HepG2 (cell line): ENCODE results near the gene RAMP1. TPM values are rescaled to one million over a fixed set of nuclear protein-coding genes. Genes with fewer than 3 reads are reported as not detected.

Source experiments
- ATAC-seq: fragments of 200-7000 bp; cut with Tn5 transposase; 3 replicates; pipeline ENCODE4 v1.9.1; 2020; ENCODE audit warnings: mild to moderate bottlenecking, moderate library complexity
- BruUV-seq: library from RNA; stranded (reverse); fragments of 400-500 nt; replicated peaks from 2 replicates; lab custom pipeline; 2021; lab: Mats Ljungman, UMichigan
- CTCF ChIA-PET: fragments of 300-600 bp; formaldehyde crosslinking; extraction: SDS; loops from one replicate; lab custom pipeline; 2021; ENCODE audit warnings: low total read pairs, inconsistent platforms, low intra/inter-chr PET ratio; lab: Yijun Ruan, JAX
- POLR2A ChIA-PET: fragments of 350-600 bp; sonication (Branson Sonifier 250); formaldehyde crosslinking; loops from one replicate; lab custom pipeline; 2020; ENCODE audit warnings: antibody characterized with exemption, inconsistent platforms; lab: Yijun Ruan, JAX
- DNase-seq: peaks from one replicate; pipeline ENCODE4 v3.0.0-alpha.2; 2015; ENCODE audit warnings: low spot score
- FAIRE-seq: peaks from 3 replicates; lab custom pipeline; 2011; peaks lifted over from hg19 to GRCh38; lab: Jason Lieb, UNC
- H2AFZ ChIP-seq: one replicate; pipeline ENCODE4 v1.6.1; 2011; ENCODE audit warnings: low read length, inconsistent platforms
- H3K27ac ChIP-seq: fragments of 300-600 bp; 3 replicates; pipeline ENCODE4 v1.8.0; 2011; ENCODE audit warnings: mixed run types, mild to moderate bottlenecking, mixed read lengths, low read length, inconsistent platforms; ENCODE audit not compliant: insufficient read depth; ENCODE audit errors: extremely low read length
- H3K27me3 ChIP-seq, 2 experiments: fragments of 200-600 bp in 1 of 2; 2 replicates in 1 of 2; 3 replicates in 1 of 2; pipeline versions ENCODE4 v1.6.0 to v1.8.0; 2011; ENCODE audit warnings: low read length in 2 of 2, mild to moderate bottlenecking in 2 of 2, moderate library complexity in 2 of 2, inconsistent platforms in 1 of 2; ENCODE audit not compliant: insufficient read depth in 2 of 2, control insufficient read depth in 1 of 2
- H3K36me3 ChIP-seq, 2 experiments: fragments of 200-600 bp in 1 of 2; replicated peaks in 1 of 2; 2 replicates in 1 of 2; 3 replicates in 1 of 2; pipeline versions ENCODE4 v1.5.1 to v1.8.0; 2011; ENCODE audit warnings: low read length in 2 of 2, inconsistent platforms in 1 of 2; ENCODE audit not compliant: insufficient read depth in 2 of 2, control insufficient read depth in 1 of 2
- H3K4me1 ChIP-seq: 2 replicates; pipeline ENCODE4 v1.5.1; 2012; ENCODE audit warnings: low read length, inconsistent platforms; ENCODE audit not compliant: insufficient read depth
- H3K4me2 ChIP-seq: 2 replicates; pipeline ENCODE4 v1.6.0; 2011; ENCODE audit warnings: low read depth, low read length, inconsistent platforms
- H3K4me3 ChIP-seq, 3 experiments: fragments of 200-600 bp in 1 of 3; sonication (generic), shearing (Covaris generic) in 1 of 3; replicated peaks in 1 of 3; 2 replicates each; pipeline ENCODE4 v1.5.1; 2011 to 2016; ENCODE audit warnings: low read length in 3 of 3, inconsistent platforms in 2 of 3, low read depth in 2 of 3, mild to moderate bottlenecking in 2 of 3, control low read depth in 1 of 3, mixed read lengths in 1 of 3; ENCODE audit not compliant: insufficient read depth in 1 of 3
- H3K79me2 ChIP-seq: one replicate; pipeline ENCODE4 v1.6.1; 2011; ENCODE audit warnings: low read length, inconsistent platforms; ENCODE audit not compliant: insufficient read depth
- H3K9ac ChIP-seq: 2 replicates; pipeline ENCODE4 v1.6.0; 2011; ENCODE audit warnings: mild to moderate bottlenecking, low read depth, low read length, inconsistent platforms; ENCODE audit not compliant: insufficient read depth
- H3K9me3 ChIP-seq: 2 replicates; pipeline ENCODE4 v1.5.1; 2012; ENCODE audit warnings: mild to moderate bottlenecking, low read length
- H4K20me1 ChIP-seq: 2 replicates; pipeline ENCODE4 v1.6.0; 2011; ENCODE audit warnings: inconsistent platforms, mild to moderate bottlenecking, low read length, moderate library complexity; ENCODE audit not compliant: insufficient read depth
- FOXC1 ChIP-seq: sonication (generic); formaldehyde crosslinking; IDR thresholded peaks from 2 replicates; pipeline ENCODE4 v1.8.0; 2022; ENCODE audit warnings: mild to moderate bottlenecking, missing genetic modification reagents, borderline replicate concordance
- FOXK2 ChIP-seq: fragments of 450-650 bp; IDR thresholded peaks from 2 replicates; pipeline ENCODE4 v1.6.1; 2016
- GATAD2A ChIP-seq: IDR thresholded peaks from 2 replicates; pipeline ENCODE4 v1.6.1; 2016
- ISX ChIP-seq: sonication (generic); formaldehyde crosslinking; conservative IDR thresholded peaks from 2 replicates; pipeline ENCODE4 v1.5.0; 2020; ENCODE audit warnings: missing genetic modification reagents
- NCOA2 ChIP-seq: sonication (generic); formaldehyde crosslinking; IDR thresholded peaks from 2 replicates; pipeline ENCODE4 v1.8.0; 2022; ENCODE audit warnings: inconsistent platforms
- NFE2L1 ChIP-seq: sonication (generic); formaldehyde crosslinking; IDR thresholded peaks from 2 replicates; pipeline ENCODE4 v1.4.0; 2020; ENCODE audit warnings: missing genetic modification reagents, mild to moderate bottlenecking, borderline replicate concordance
- RFX5 ChIP-seq: IDR thresholded peaks from 2 replicates; pipeline ENCODE4 v1.6.1; 2011; ENCODE audit warnings: low read depth, low read length, improper control_type of control experiment
- SNAPC5 ChIP-seq: sonication (generic); formaldehyde crosslinking; IDR thresholded peaks from 2 replicates; pipeline ENCODE4 v1.8.1; 2023; ENCODE audit warnings: mild to moderate bottlenecking, missing genetic modification reagents, borderline replicate concordance
- SOX5 ChIP-seq: IDR thresholded peaks from 2 replicates; pipeline ENCODE4 v1.6.1; 2016; ENCODE audit warnings: borderline replicate concordance
- SUZ12 ChIP-seq: fragments of 150-350 bp; IDR thresholded peaks from 2 replicates; pipeline ENCODE4 v1.6.1; 2014; ENCODE audit warnings: low read depth, low read length
- THRA ChIP-seq: sonication (generic); formaldehyde crosslinking; IDR thresholded peaks from 2 replicates; pipeline ENCODE4 v1.4.0; 2020; ENCODE audit warnings: missing genetic modification reagents, borderline replicate concordance
- ZBED4 ChIP-seq: sonication (generic); formaldehyde crosslinking; IDR thresholded peaks from 2 replicates; pipeline ENCODE4 v1.4.0; 2020; ENCODE audit warnings: missing genetic modification reagents, borderline replicate concordance
- ZNF3 ChIP-seq: IDR thresholded peaks from 2 replicates; pipeline ENCODE4 v1.7.0; 2017; ENCODE audit warnings: inconsistent platforms
- ZNF350 ChIP-seq: sonication (generic); formaldehyde crosslinking; IDR thresholded peaks from 2 replicates; pipeline ENCODE4 v1.4.0; 2020; ENCODE audit warnings: mild to moderate bottlenecking, low read depth, missing genetic modification reagents, borderline replicate concordance
- ZNF446 ChIP-seq: sonication (generic); formaldehyde crosslinking; IDR thresholded peaks from 2 replicates; pipeline ENCODE4 v1.5.0; 2020; ENCODE audit warnings: mild to moderate bottlenecking, missing genetic modification reagents
- ZNF501 ChIP-seq: sonication (generic); formaldehyde crosslinking; IDR thresholded peaks from 2 replicates; pipeline ENCODE4 v1.5.1; 2020; ENCODE audit warnings: mild to moderate bottlenecking, moderate library complexity, missing genetic modification reagents
- ZNF75D ChIP-seq: sonication (generic); formaldehyde crosslinking; IDR thresholded peaks from 2 replicates; pipeline ENCODE4 v1.8.1; 2023; ENCODE audit warnings: missing genetic modification reagents, mild to moderate bottlenecking, borderline replicate concordance
- ZXDC ChIP-seq: sonication (generic); formaldehyde crosslinking; IDR thresholded peaks from 2 replicates; pipeline ENCODE4 v1.5.0; 2020; ENCODE audit warnings: mild to moderate bottlenecking, missing genetic modification reagents
- in situ Hi-C: cut with HindIII; loops from 2 replicates; pipeline ENCODE4 v1.10.0; 2017; ENCODE audit warnings: low pct_unique_long_range_greater_than_20kb; ENCODE audit not compliant: extremely low pct_ligation_motif_present
- intact Hi-C: fragments of 100-400 bp; cut with micrococcal nuclease; formaldehyde crosslinking; loops from one replicate; pipeline ENCODE4 v1.10.0; 2022; ENCODE audit not compliant: unreplicated experiment
- polyA plus RNA-seq, 8 experiments: library from polyadenylated mRNA; depleted of rRNA in 3 of 8; stranded (reverse) in 7 of 8; unstranded in 1 of 8; fragments of >200 nt; fragmentation: Illumina TruSeq in 4 of 8; extraction: Trizol in 4 of 8; gene quantifications; 2 replicates each; pipeline versions ENCODE4 v1.2.1 to v1.2.3, GENCODE V29; 2011 to 2016; ENCODE audit warnings: low read depth in 4 of 8, missing spikeins in 1 of 8, mixed read lengths in 1 of 8; ENCODE audit not compliant: insufficient read depth in 1 of 8
- total RNA-seq, 5 experiments: library from RNA; depleted of rRNA; stranded (reverse); fragments of >200 nt; fragmentation: Illumina TruSeq; extraction: Trizol; gene quantifications; 2 replicates each; pipeline ENCODE4 v1.2.3, GENCODE V29; 2016; ENCODE audit warnings: low read depth in 1 of 5

Gene RAMP1
- total and polyA plus RNA-seq, 2 of the 13 experiments (the other 11 are each of a cell fraction or from before 2014, with no cell fraction given): 0.29 to 0.61 TPM

- no peak for TF ChIP-seq SOX5
- no peak for TF ChIP-seq ZBED4 (CRISPR knock-in tag)
- no peak for TF ChIP-seq SUZ12
- TF ChIP-seq SNAPC5: no peak
- TF ChIP-seq GATAD2A (CRISPR knock-in tag): no peak
- TF ChIP-seq FOXC1 (CRISPR knock-in tag): no peak
- no peak for TF ChIP-seq ISX (CRISPR knock-in tag)
- TF ChIP-seq, all 625 proteins: peak for 0
Measured at GRCh38 chr2:237939251-237939650, 79.8 kb downstream of the RAMP1 start (continued).

- in situ Hi-C loops (no loop called here), intact Hi-C loops (no loop called here)
- Histone ChIP-seq H3K9ac (no peak overlapping the region), H3K4me2 (no peak overlapping the region), H3K27me3 (peaks cover 0 to 17% of the 10 kb centered on the region in 2 experiments; a peak in 3 of 5 replicates), H3K27ac (no peak overlapping the region), H3K4me1 (peaks cover 13% of the 10 kb centered on the region), H3K4me3 (no peak overlapping the region), H3K79me2 (no peaks in the 10 kb centered on the region), H3K9me3 (peaks cover 11% of the 10 kb centered on the region; the same call in 1 of the 2 replicates), H2AFZ (no peak overlapping the region), H4K20me1 (no peaks in the 10 kb centered on the region), H3K36me3 (no peaks in the 10 kb centered on the region)
- POLR2A ChIA-PET: no interaction called here
- no TSS peak for BruUV-seq
- ATAC-seq: no peak
- no peak for FAIRE-seq
- CTCF ChIA-PET: no interaction called here
- no peak for DNase-seq
- TF ChIP-seq ZNF350: no peak
- no peak for TF ChIP-seq FOXK2
- TF ChIP-seq NFE2L1: no peak
- no peak for TF ChIP-seq THRA (CRISPR knock-in tag)
- TF ChIP-seq ZNF75D (CRISPR knock-in tag): no peak
- TF ChIP-seq RFX5: no peak
- no peak for TF ChIP-seq ZNF3 (CRISPR knock-in tag)
- TF ChIP-seq ZNF446 (CRISPR knock-in tag): no peak
- no peak for TF ChIP-seq NCOA2
- no peak for TF ChIP-seq ZNF501 (CRISPR knock-in tag)
- TF ChIP-seq ZXDC (CRISPR knock-in tag): no peak
Measured at GRCh38 chr2:237940828-237941227, 81.4 kb downstream of the RAMP1 start.
